ENCODE data around the gene SELENON.

- TF ChIP-seq POLR2A (IDR thresholded peaks at IDR 0.05; ENCODE audit: low read depth, low read length) (no peak), CEBPB (IDR thresholded peaks at IDR 0.05; ENCODE audit: low read depth, low read length) (no peak), BHLHE40 (IDR thresholded peaks at IDR 0.05; ENCODE audit: low read depth, low read length) (no peak)
- TF ChIP-seq, protein P1, sequence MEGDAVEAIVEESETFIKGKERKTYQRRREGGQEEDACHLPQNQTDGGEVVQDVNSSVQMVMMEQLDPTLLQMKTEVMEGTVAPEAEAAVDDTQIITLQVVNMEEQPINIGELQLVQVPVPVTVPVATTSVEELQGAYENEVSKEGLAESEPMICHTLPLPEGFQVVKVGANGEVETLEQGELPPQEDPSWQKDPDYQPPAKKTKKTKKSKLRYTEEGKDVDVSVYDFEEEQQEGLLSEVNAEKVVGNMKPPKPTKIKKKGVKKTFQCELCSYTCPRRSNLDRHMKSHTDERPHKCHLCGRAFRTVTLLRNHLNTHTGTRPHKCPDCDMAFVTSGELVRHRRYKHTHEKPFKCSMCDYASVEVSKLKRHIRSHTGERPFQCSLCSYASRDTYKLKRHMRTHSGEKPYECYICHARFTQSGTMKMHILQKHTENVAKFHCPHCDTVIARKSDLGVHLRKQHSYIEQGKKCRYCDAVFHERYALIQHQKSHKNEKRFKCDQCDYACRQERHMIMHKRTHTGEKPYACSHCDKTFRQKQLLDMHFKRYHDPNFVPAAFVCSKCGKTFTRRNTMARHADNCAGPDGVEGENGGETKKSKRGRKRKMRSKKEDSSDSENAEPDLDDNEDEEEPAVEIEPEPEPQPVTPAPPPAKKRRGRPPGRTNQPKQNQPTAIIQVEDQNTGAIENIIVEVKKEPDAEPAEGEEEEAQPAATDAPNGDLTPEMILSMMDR (conservative IDR thresholded peaks at IDR 0.05; ENCODE audit: low read depth, low read length): no peak
Measured at GRCh38 chr1:25787760-25788166, 12.2 kb upstream of the SELENON start.
